Measurements from ENCODE around the gene NSA2. TPM values are rescaled to one million over a fixed set of nuclear protein-coding genes. Genes with fewer than 3 reads are reported as not detected.

Gene NSA2
- total RNA-seq, 1 experiment from 2014 or later: 108 TPM

GRCh38 chr5:74801197-74801596 is 34.1 kb downstream of the NSA2 start:
- Histone ChIP-seq H3K79me2 (ENCODE audit: insufficient read depth, low read length) (no peaks in the 10 kb centered on the region), H3K4me2 (ENCODE audit: low read length) (no peak overlapping the region), H4K20me1 (ENCODE audit: insufficient read depth) (no peaks in the 10 kb centered on the region), H3K4me1 (ENCODE audit: control insufficient read depth in 1 of 2, insufficient read depth in 2 of 2, low read length in 2 of 2) (peaks cover 0 to 12% of the 10 kb centered on the region in 2 experiments; a peak in 2 of 4 replicates), H3K27me3 (ENCODE audit: insufficient read depth, low read length) (no peaks in the 10 kb centered on the region), H3K27ac (ENCODE audit: low read depth, low read length) (no peak overlapping the region), H3K36me3 (ENCODE audit: control insufficient read depth in 1 of 2, insufficient read depth in 2 of 2, low read length in 2 of 2) (peaks cover 0 to 5% of the 10 kb centered on the region in 2 experiments; a peak in 2 of 4 replicates), H3K4me3 (replicated peaks in 1 of 2; ENCODE audit: low read depth in 1 of 2, low read length in 2 of 2) (no peak overlapping the region), H2AFZ (ENCODE audit: low read depth, low read length, poor library complexity, severe bottlenecking) (no peak overlapping the region), H3K9me2 (ENCODE audit: insufficient read depth) (no peaks in the 10 kb centered on the region), H3K9ac (ENCODE audit: low read length) (no peak overlapping the region), H3K9me3 (ENCODE audit: control insufficient read depth in 1 of 2, insufficient read depth in 1 of 2, low read depth in 1 of 2, low read length in 2 of 2) (no peaks in the 10 kb centered on the region)
- no peak for ATAC-seq
- TF ChIP-seq EZH2phosphoT487 (IDR thresholded peaks at IDR 0.05; ENCODE audit: borderline replicate concordance) (no peak), CTCF (IDR thresholded peaks at IDR 0.05 in 2 of 3, conservative IDR thresholded peaks at IDR 0.05 in 1 of 3; ENCODE audit: borderline replicate concordance in 1 of 3, insufficient read depth in 1 of 3, low read depth in 2 of 3, low read length in 2 of 3) (no peak), SIN3A (IDR thresholded peaks at IDR 0.05; ENCODE audit: low read depth) (no peak), MAX (IDR thresholded peaks at IDR 0.05) (no peak), CBX3 (IDR thresholded peaks at IDR 0.05; ENCODE audit: low read depth) (no peak), SRF (IDR thresholded peaks at IDR 0.05; ENCODE audit: low read depth) (no peak), FOSL1 (IDR thresholded peaks at IDR 0.05; ENCODE audit: low read depth) (no peak), ZFX (IDR thresholded peaks at IDR 0.05) (no peak), EGR1 (IDR thresholded peaks at IDR 0.05; ENCODE audit: low read depth) (no peak), ATF3 (IDR thresholded peaks at IDR 0.05) (no peak), TCF7L2 (IDR thresholded peaks at IDR 0.05; ENCODE audit: borderline replicate concordance, extremely low read depth, insufficient read depth, insufficient read length) (no peak)
- BruUV-seq (replicated peaks): no TSS peak
- ChIA-PET CTCF (no interaction called here), POLR2A (no interaction called here), RAD21 (ENCODE audit: low non-redundant PET in 1 of 2, low total read pairs in 2 of 2, uncharacterized antibody in 2 of 2, unreplicated experiment in 2 of 2) (no interaction called here)
- DNase-seq (ENCODE audit: low read depth, low spot score): no peak
- intact Hi-C loops (cut with micrococcal nuclease): no loop called here

Data from HCT116 (cell line).